ENCODE measurements around the gene KMT2B. TPM values are rescaled to one million over a fixed set of nuclear protein-coding genes. Genes with fewer than 3 reads are reported as not detected.

KMT2B gene
- total RNA-seq, 4 donors from 2014 or later, result 33.1 to 74.7 (median 42.0) TPM

DNA sequence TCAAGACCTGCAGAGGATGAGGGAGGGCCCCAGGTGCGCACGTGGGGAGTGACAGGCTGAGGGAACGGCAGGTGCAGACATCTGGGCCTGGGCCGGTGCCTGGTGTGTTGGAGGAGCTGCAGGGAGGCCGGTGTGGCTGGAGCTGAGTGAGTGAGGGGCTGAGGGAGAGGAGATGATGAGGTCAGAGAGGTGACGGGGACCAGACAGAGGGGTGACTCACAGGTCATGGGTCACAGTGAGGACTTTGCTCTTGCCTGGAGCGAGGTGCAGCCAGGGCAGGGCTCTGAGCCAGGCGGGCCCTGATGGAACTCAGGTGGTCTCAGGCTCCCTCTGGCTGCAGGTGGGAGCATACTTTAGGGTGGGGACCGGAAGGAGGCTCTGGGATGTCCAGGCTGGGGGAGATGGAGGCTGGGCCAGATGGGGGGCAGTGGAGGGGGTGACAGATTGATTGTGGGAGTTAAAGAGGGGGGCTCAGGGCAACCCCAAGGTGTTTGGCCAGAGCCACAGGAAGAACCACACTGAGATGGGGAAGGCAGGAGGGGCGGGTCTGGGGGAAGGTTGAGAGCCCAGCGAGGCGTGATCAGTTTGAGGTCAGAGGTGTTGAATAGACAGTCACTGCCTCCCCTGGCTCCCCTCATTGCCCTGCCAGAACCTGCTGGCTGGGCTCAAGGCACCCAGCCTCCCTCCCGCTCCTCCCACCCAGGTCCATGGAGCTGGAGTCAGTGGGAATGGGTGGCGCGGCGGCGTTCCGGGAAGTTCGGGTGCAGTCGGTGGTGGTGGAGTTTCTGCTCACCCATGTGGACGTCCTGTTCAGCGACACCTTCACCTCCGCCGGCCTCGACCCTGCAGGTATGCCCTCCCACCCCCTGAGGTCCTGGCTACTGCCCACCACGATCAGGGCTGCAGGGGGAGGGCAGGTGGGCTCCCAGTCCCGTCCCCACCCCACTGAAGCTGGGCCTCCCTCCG, 65.9 kb downstream of the KMT2B start:
- intact Hi-C loops (cut with DNase I; ENCODE audit: low total_unique reads), result no loop called here
- no peak overlapping the region for H3K4me3 ChIP-seq (ENCODE audit: low read depth, poor library complexity, severe bottlenecking)
- WGBS, 2 donors, result 87 to 90% methylated on average over 25 to 28 of the region's 28 CpGs
- TF ChIP-seq, protein P1, sequence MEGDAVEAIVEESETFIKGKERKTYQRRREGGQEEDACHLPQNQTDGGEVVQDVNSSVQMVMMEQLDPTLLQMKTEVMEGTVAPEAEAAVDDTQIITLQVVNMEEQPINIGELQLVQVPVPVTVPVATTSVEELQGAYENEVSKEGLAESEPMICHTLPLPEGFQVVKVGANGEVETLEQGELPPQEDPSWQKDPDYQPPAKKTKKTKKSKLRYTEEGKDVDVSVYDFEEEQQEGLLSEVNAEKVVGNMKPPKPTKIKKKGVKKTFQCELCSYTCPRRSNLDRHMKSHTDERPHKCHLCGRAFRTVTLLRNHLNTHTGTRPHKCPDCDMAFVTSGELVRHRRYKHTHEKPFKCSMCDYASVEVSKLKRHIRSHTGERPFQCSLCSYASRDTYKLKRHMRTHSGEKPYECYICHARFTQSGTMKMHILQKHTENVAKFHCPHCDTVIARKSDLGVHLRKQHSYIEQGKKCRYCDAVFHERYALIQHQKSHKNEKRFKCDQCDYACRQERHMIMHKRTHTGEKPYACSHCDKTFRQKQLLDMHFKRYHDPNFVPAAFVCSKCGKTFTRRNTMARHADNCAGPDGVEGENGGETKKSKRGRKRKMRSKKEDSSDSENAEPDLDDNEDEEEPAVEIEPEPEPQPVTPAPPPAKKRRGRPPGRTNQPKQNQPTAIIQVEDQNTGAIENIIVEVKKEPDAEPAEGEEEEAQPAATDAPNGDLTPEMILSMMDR (IDR thresholded peaks at IDR 0.05), result no peak
- TF ChIP-seq POLR2A (IDR thresholded peaks at IDR 0.05), result no peak
- no peak for DNase-seq (ENCODE audit: low spot score in 2 of 2)

DNA sequence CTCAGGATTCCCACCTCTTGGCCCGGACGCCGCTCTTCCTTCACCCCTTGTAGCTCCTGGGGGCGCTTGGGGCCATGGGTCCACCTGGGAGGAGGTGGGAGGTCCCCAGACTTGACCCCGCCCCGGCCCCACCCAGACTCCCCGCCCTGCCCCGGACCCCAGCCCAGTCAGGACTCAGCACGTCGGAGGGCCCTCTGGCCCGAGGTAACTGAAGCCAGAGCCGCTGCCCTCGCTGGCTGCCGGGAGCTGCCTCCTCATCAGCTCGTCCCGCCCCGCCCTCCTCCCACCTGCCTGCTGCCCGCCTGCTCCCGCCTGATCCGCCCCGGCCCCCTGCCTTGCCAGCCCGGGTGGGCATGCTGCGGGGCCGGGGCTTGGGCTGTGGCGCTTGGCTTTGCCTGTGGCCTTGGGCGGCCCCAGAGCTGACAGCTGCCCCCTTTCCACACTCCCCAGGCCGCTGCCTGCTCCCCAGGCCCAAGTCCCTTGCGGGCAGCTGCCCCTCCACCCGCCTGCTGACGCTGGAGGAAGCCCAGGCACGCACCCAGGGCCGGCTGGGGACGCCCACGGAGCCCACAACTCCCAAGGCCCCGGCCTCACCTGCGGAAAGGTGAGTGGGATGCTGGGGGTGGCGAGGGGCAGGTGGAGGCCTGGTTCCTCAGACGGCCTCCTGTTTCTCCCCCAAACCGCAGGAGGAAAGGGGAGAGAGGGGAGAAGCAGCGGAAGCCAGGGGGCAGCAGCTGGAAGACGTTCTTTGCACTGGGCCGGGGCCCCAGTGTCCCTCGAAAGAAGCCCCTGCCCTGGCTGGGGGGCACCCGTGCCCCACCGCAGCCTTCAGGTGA, 66.9 kb downstream of the KMT2B start:
- WGBS, 2 donors, result 82 to 85% methylated on average over 32 to 34 of the region's 45 CpGs
- intact Hi-C loops (cut with DNase I; ENCODE audit: low total_unique reads), result no loop called here
- TF ChIP-seq, protein P1 (IDR thresholded peaks at IDR 0.05), result no peak
- DNase-seq (ENCODE audit: low spot score in 2 of 2), result no peak
- no peak overlapping the region for H3K4me3 ChIP-seq (ENCODE audit: low read depth, poor library complexity, severe bottlenecking)

DNA sequence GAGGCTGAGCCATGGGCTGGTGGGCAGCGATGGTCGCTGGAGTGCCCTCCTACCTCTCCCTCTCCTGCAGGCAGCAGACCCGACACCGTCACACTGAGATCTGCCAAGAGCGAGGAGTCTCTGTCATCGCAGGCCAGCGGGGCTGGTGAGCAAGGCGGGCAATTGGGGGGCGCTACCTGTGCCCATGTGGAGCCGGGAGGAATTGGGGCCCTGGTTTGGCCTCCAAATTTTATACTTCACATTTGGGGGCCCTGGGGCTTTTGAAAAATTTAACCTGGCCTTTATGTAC, 67.5 kb downstream of the KMT2B start:
- no peak for TF ChIP-seq POLR2A (IDR thresholded peaks at IDR 0.05)
- TF ChIP-seq, protein P1 (IDR thresholded peaks at IDR 0.05), result no peak
- WGBS, 2 donors, result 85 to 89% methylated on average over 8 to 10 of the region's 10 CpGs
- DNase-seq (ENCODE audit: low spot score in 2 of 2), result no peak
- H3K4me3 ChIP-seq (ENCODE audit: low read depth, poor library complexity, severe bottlenecking), result no peak overlapping the region
- intact Hi-C loops (cut with DNase I; ENCODE audit: low total_unique reads), result no loop called here

DNA sequence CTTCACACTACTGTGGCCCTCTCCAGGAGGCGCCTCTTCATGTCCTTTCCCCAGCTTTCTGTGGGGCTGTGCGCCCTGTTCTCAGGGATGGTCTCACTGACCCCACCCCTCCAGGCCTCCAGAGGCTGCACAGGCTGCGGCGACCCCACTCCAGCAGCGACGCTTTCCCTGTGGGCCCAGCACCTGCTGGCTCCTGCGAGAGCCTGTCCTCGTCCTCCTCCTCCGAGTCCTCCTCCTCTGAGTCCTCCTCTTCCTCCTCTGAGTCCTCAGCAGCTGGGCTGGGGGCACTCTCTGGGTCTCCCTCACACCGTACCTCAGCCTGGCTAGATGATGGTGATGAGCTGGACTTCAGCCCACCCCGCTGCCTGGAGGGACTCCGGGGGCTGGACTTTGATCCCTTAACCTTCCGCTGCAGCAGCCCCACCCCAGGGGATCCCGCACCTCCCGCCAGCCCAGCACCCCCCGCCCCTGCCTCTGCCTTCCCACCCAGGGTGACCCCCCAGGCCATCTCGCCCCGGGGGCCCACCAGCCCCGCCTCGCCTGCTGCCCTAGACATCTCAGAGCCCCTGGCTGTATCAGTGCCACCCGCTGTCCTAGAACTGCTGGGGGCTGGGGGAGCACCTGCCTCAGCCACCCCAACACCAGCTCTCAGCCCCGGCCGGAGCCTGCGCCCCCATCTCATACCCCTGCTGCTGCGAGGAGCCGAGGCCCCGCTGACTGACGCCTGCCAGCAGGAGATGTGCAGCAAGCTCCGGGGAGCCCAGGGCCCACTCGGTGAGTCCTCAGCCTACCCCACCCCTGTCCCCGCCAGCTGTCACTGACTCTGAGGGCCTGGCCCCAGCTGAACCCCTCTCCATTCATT, 68.7 kb downstream of the KMT2B start:
- H3K4me3 ChIP-seq (ENCODE audit: low read depth, poor library complexity, severe bottlenecking), result no peak overlapping the region
- WGBS, 2 donors, result 91 to 94% methylated on average over 27 to 31 of the region's 31 CpGs
- TF ChIP-seq POLR2A (IDR thresholded peaks at IDR 0.05), result no peak
- TF ChIP-seq, protein P1 (IDR thresholded peaks at IDR 0.05), result no peak
- DNase-seq (ENCODE audit: low spot score in 2 of 2), result no peak
- intact Hi-C loops (cut with DNase I; ENCODE audit: low total_unique reads), result no loop called here

DNA sequence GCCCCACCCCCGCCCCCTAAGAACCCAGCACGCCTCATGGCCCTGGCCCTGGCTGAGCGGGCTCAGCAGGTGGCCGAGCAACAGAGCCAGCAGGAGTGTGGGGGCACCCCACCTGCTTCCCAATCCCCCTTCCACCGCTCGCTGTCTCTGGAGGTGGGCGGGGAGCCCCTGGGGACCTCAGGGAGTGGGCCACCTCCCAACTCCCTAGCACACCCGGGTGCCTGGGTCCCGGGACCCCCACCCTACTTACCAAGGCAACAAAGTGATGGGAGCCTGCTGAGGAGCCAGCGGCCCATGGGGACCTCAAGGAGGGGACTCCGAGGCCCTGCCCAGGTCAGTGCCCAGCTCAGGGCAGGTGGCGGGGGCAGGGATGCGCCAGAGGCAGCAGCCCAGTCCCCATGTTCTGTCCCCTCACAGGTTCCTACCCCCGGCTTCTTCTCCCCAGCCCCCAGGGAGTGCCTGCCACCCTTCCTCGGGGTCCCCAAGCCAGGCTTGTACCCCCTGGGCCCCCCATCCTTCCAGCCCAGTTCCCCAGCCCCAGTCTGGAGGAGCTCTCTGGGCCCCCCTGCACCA, 69.5 kb downstream of the KMT2B start:
- H3K4me3 ChIP-seq (ENCODE audit: low read depth, poor library complexity, severe bottlenecking), result no peak overlapping the region
- intact Hi-C loops (cut with DNase I; ENCODE audit: low total_unique reads), result no loop called here
- WGBS, 2 donors, result 92 to 94% methylated on average over 4 to 15 of the region's 15 CpGs
- TF ChIP-seq, protein P1 (IDR thresholded peaks at IDR 0.05), result no peak
- DNase-seq (ENCODE audit: low spot score in 2 of 2), result no peak

All from lower leg skin (tissue), 4 donors.